Measurements from ENCODE around the gene RALB. TPM values are rescaled to one million over a fixed set of nuclear protein-coding genes. Genes with fewer than 3 reads are reported as not detected.

The RALB gene
- total RNA-seq, 1 donor from 2014 or later = 52.6 TPM

GRCh38 chr2:120279708-120280107 lies 27.1 kb downstream of the RALB start:
- ATAC-seq (no peak), DNase-seq (no peak)
- intact Hi-C loops (cut with micrococcal nuclease) = no loop called here

GRCh38 chr2:120283649-120284048 lies 31.0 kb downstream of the RALB start:
- DNase-seq (no peak), ATAC-seq (no peak)
- intact Hi-C loops (cut with micrococcal nuclease) = no loop called here

GRCh38 chr2:120285056-120285455 lies 32.4 kb downstream of the RALB start:
- DNase-seq = no peak
- intact Hi-C loops (cut with micrococcal nuclease) = no loop called here
- ATAC-seq = no peak

GRCh38 chr2:120287183-120288015 lies 34.7 kb downstream of the RALB start:
- ATAC-seq (no peak), DNase-seq (no peak)
- intact Hi-C loops (cut with micrococcal nuclease) = no loop called here

- intact Hi-C loops (cut with micrococcal nuclease) = no loop called here
- no peak for ATAC-seq
- no peak for DNase-seq
Measured at GRCh38 chr2:120288016-120288373, 35.3 kb downstream of the RALB start.

- intact Hi-C loops (cut with micrococcal nuclease) = no loop called here
- DNase-seq (no peak), ATAC-seq (no peak)
Measured at GRCh38 chr2:120289221-120289906, 36.7 kb downstream of the RALB start.

- intact Hi-C loops (cut with micrococcal nuclease) = no loop called here
- no peak for ATAC-seq
- no peak for DNase-seq
Measured at GRCh38 chr2:120290737-120291136, 38.1 kb downstream of the RALB start.

- intact Hi-C loops (cut with micrococcal nuclease) = no loop called here
- DNase-seq (no peak), ATAC-seq (no peak)
Measured at GRCh38 chr2:120291401-120292311, 39.0 kb downstream of the RALB start.

- DNase-seq (no peak), ATAC-seq (no peak)
- intact Hi-C loops (cut with micrococcal nuclease) = no loop called here
Measured at GRCh38 chr2:120293096-120294007, 40.7 kb downstream of the RALB start.

GRCh38 chr2:120294008-120294340 lies 41.3 kb downstream of the RALB start:
- no peak for DNase-seq
- intact Hi-C loops (cut with micrococcal nuclease) = no loop called here
- ATAC-seq = peak; percentile 92

- intact Hi-C loops (cut with micrococcal nuclease) = no loop called here
- ATAC-seq = no peak
- DNase-seq = no peak
Measured at GRCh38 chr2:120298173-120298835, 45.7 kb downstream of the RALB start.

- intact Hi-C loops (cut with micrococcal nuclease) = no loop called here
Measured at GRCh38 chr2:120299004-120299403, 46.4 kb downstream of the RALB start.

GRCh38 chr2:120299561-120299960 lies 46.9 kb downstream of the RALB start:
- no peak for ATAC-seq
- DNase-seq = no peak
- intact Hi-C loops (cut with micrococcal nuclease) = no loop called here

More at GRCh38 chr2:120299004-120299403, 46.4 kb downstream of the RALB start:
- DNase-seq (no peak), ATAC-seq (no peak)

- ATAC-seq = no peak
- DNase-seq = no peak
Measured at GRCh38 chr2:120300385-120300784, 47.7 kb downstream of the RALB start.

GRCh38 chr2:120301284-120301683 lies 48.6 kb downstream of the RALB start:
- DNase-seq (no peak), ATAC-seq (no peak)
- intact Hi-C loops (cut with micrococcal nuclease) = no loop called here

More at GRCh38 chr2:120300385-120300784, 47.7 kb downstream of the RALB start:
- intact Hi-C loops (cut with micrococcal nuclease) = no loop called here

- DNase-seq (no peak), ATAC-seq (no peak)
- intact Hi-C loops (cut with micrococcal nuclease) = no loop called here
Measured at GRCh38 chr2:120302301-120302700, 49.6 kb downstream of the RALB start.

GRCh38 chr2:120303177-120303576 lies 50.5 kb downstream of the RALB start:
- ATAC-seq (no peak), DNase-seq (no peak)
- intact Hi-C loops (cut with micrococcal nuclease) = no loop called here

- intact Hi-C loops (cut with micrococcal nuclease) = no loop called here
- ATAC-seq (peak; percentile 60), DNase-seq (no peak)
Measured at GRCh38 chr2:120305296-120305695, 52.6 kb downstream of the RALB start.
